Gastroesophageal sphincter (tissue), 3 donors: ENCODE data around the gene EVL.

ENCODE experiments used
- POLR2A ChIP-seq, 2 donors: fragments of 450-650 bp; IDR thresholded peaks; one replicate each; pipeline ENCODE4 v1.6.1; 2017; ENCODE audit warnings: antibody characterized with exemption in 2 of 2, mild to moderate bottlenecking in 2 of 2, moderate library complexity in 1 of 2
- POLR2AphosphoS5 ChIP-seq: sonication (generic); formaldehyde crosslinking; IDR thresholded peaks from one replicate; pipeline ENCODE4 v1.6.1; 2017; ENCODE audit warnings: antibody characterized with exemption
- TF ChIP-seq, protein P1 (sequence below), 4 experiments: fragments of 200-600 bp in 2 of 4; fragments of 450-650 bp in 2 of 4; sonication (generic) in 1 of 4; IDR thresholded peaks; one replicate each; pipeline ENCODE4 v1.5.1; 2017 to 2019; ENCODE audit warnings: antibody characterized with exemption in 4 of 4, mild to moderate bottlenecking in 2 of 4, moderate library complexity in 2 of 4

DNA sequence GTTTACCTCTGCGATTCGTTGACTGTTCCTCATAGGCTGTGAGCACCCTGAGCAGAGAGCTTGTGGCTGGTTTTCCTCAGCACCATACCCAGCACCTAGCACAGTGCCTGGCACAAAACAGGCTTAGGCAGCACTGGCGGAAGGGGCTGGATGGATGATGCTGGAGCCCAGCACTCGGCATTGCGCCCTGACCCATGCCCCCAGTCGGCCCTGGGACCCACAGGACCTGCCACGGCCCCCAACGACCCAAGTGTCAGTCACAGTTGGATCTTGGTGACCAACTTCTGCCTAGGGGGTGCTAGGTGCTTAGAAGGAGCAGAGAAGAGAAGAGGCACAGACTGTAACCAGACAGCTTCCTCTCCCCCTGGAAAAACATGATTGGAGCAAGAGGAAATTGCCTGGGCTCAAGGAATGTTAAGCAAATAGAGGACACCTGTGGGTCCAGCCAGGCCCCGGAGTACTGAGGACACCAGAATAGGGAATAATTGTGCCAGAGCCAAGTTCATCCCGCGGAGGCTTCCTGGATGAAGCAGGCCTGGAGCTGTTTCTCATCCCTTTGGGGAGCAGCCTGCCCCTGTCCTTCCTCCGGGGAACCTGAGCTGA, 62.7 kb downstream of the EVL start:
- TF ChIP-seq, protein P1, sequence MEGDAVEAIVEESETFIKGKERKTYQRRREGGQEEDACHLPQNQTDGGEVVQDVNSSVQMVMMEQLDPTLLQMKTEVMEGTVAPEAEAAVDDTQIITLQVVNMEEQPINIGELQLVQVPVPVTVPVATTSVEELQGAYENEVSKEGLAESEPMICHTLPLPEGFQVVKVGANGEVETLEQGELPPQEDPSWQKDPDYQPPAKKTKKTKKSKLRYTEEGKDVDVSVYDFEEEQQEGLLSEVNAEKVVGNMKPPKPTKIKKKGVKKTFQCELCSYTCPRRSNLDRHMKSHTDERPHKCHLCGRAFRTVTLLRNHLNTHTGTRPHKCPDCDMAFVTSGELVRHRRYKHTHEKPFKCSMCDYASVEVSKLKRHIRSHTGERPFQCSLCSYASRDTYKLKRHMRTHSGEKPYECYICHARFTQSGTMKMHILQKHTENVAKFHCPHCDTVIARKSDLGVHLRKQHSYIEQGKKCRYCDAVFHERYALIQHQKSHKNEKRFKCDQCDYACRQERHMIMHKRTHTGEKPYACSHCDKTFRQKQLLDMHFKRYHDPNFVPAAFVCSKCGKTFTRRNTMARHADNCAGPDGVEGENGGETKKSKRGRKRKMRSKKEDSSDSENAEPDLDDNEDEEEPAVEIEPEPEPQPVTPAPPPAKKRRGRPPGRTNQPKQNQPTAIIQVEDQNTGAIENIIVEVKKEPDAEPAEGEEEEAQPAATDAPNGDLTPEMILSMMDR (IDR thresholded peaks at IDR 0.05), result no peak
- no peak for TF ChIP-seq POLR2AphosphoS5
- TF ChIP-seq POLR2A (IDR thresholded peaks at IDR 0.05), result no peak
